NCI-H748 treated with DMSO at 0.1 percent for 48 hours (cell line): ENCODE measurements around the gene MYO18A.
"Not testable (repeated sequence)": the region's sequence is repeated elsewhere in the genome, so short reads cannot be mapped to it uniquely, and the experiment has no call there.

Experiments used
- DNase-seq: peaks from one replicate; lab custom pipeline; 2025; lab: John Stamatoyannopoulos, UW

Gene MYO18A

GRCh38 chr17:29147228-29147627 is 33.0 kb downstream of the MYO18A start:
- DNase-seq, result not testable (repeated sequence)

GRCh38 chr17:29146369-29146972 is 33.7 kb downstream of the MYO18A start:
- DNase-seq, result no peak

DNA sequence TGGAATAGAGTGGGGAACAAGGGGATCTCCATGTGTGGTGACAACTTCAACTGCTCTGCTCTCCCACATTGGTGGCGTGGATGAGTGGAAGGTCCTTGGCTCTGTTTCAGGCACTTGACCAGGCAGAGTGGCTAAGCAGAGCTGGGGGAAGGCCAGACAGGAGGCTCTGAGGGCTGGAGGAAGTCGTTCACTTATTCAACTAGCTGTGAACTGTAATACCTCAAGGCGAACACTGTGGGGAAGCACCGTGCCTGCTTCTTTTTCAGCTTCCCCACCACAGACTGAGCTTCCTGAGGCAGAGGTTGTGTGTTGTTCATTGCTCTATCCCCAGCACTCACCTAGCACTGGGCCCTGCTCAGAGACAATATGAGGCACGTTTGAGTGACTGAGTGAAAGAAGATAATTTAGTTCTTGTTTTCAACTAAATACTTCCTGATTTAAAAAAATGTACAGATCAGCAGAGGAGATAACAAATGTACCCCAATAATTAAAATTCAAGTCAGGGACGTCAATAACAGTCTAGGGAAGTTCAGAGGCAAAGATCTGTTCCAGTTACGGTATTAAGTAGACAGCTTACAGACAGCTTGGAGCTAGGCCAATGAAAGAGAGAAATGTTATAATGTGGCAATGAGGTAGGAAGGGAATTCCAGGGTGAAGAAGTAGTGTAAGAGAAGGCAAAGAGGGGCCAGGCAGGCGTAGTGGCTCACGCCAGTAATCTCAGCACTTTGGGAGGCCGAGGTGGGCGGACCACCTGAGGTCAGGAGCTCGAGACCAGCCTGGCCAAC is 34.7 kb downstream of the MYO18A start:
- peak; percentile 58 for DNase-seq

- no peak for DNase-seq
Measured at GRCh38 chr17:29143894-29144293, 36.3 kb downstream of the MYO18A start.

GRCh38 chr17:29141514-29141876 is 38.7 kb downstream of the MYO18A start:
- no peak for DNase-seq

- DNase-seq, result no peak
Measured at GRCh38 chr17:29140631-29141513, 39.3 kb downstream of the MYO18A start.

- DNase-seq, result no peak
Measured at GRCh38 chr17:29140051-29140621, 40.1 kb downstream of the MYO18A start.

DNA sequence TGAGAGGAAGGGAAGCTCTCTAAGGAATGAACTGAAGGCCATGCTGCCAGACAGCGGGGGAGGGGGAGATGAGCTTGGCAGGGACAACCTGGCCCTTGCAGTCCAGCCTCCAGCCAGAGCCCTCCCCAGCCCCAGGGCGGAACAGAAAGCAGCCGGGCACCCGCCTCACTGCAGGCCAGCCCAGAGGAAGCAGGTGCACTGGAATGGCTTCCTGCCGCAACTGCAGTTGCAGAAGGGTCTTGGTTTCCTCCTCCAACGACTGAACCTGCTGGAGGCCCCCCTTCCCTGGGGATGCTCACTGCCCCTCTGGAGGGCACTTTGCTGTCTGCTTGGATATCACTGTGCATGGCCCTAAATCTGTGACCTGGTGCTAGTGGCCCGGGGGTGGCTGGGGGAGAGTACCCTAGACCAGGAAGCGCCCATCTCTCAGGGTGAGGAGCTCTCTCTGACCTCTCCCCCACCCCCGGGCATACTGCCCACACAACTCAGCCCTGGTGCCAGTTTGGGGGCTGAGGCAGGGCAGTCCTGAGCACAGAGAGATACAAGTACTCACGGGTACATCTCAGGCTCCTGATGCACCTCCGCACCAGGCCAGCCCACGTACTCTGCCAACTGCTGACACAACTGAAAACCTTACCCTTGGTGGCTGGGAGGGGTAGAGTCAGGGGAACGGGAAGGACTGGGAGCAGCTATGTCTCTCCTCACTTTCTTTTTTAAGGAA is 41.1 kb downstream of the MYO18A start:
- no peak for DNase-seq

DNA sequence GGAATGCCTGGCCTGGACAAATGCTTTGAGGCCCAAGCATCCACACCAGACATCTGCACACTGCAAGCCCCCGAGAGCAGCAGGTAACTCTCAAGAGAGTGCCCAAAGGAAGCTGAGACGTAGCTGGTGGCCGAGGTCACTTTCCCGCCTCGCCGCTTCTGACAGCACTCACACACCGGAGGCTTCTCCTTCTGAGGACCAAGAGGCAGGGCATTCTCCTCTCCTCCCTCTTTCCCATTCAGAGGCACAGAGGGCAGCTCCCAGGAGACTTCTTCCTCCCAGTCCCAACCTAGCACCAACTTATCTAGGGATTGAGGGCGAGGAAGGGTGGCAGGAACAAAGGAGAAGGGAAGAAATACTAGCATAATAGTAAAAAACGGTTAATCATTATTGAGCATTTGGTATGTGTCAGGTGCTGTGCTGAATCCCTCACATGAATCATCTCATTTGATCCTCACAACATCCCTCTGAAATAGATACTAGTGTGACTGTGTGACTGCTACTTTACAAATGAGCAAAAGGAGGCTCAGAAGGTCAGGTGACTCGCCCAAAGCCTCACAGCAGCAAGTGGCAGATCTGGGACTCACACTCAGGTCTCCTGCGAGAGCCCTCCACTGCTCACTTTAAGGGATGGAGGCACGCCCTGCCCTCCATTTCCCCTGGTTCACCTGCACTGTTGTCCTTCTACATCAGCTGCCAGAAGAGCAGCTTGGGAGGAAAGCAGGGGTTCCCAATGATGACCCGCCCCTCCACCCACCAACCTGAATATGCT is 41.8 kb downstream of the MYO18A start:
- no peak for DNase-seq

DNA sequence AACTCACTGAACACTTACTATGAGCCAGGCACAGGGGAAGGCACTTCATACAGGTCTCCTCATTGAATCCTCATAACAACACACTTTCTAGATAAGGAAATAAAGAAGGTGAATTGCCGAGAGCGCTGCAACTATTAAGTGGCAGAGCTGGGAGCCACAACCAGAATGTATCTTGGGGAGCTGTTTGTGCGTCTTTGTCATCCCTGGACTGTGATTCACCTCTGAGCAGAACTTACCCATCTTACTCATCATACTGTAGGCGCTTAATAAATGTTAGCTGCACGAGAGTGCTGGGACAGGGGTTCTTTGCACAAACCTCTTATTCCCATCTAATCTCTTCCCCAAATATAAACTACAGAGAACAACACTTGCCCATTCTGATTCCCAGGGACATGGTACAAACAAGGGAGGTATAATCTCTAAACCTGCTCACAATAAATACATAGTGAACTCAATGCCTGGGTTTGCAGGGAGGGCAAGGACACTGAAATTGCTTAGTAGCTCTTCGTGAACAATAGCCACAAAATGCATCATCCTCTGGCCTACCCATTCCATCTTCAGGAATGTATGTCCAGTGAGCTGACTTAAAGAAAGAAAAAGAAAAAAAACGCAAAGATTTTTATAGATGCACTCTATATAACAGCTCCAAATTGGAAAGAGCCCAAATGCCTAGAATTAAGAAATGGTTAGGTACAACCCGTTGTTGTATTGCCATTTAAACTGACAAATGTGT is 43.0 kb downstream of the MYO18A start:
- DNase-seq, result no peak

GRCh38 chr17:29135464-29135863 is 44.7 kb downstream of the MYO18A start:
- no peak for DNase-seq

DNA sequence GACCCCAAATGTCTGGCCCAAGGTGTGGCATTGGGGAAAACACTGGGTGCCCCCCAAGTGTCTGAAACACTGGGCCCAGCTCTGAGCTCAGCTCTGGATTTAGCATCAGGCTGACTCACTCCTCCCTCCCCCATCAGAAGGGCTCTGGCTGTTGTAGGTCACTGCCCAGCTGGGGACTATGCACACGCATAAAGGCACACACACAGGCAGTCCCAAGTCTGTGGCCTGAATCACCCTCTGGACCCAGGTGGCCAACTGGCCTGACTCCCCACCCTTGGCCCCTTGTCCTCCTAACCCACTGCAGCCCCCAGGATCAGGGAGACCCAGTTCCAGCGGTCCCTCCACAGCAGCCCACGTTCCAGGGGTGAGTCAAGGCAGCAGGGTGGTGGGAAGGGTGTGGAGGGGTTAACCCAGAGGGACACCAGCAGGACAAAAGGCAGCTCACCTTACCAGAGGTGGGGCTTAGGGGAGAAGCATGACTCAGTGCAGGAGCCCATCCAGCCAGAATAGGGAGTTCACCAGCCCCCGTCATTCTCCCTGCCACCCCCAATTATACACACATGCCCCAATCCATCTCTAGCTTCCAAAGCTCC is 47.0 kb downstream of the MYO18A start:
- DNase-seq, result no peak

DNA sequence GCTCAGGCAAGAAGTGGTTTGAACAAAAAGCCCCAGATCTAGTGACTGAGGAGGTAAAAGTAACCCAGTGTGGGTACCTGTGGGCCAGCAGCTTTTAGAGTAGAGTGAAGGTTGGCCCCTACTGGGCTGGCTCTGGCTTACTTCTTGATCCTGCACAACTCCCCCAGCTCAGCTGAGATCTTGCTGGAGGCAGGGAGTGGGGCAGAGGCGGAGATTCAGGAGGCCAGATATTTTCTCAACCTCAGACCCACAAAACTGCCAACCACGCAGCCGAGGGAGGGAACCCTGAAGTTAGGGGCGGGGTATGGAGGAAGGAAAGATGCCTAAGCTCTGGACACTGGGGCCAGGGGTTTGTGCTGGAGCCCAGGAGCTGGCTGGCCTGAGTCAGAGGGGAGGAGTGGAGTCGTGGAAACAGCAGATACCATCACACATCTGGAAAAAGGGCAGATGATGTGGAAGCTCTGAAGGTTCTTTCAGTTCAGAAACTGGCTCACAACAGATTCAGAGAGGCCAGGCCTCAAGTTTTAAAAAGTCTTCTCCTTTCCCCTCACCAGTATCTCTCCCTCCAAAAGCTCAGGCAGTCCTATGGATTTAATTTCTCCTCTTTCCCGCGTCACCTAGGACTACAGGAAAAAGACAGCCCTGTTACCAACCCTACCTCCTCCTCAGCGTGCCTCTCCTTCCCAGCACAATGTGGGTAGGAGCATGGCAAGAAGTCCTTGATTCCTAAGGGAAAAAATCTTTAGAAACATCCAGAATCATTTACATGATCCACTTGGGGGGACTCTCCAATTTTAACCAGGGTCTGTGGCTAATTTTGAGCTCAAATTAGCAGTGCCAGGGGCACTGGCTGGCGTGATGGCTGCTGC is 48.1 kb downstream of the MYO18A start:
- no peak for DNase-seq

DNA sequence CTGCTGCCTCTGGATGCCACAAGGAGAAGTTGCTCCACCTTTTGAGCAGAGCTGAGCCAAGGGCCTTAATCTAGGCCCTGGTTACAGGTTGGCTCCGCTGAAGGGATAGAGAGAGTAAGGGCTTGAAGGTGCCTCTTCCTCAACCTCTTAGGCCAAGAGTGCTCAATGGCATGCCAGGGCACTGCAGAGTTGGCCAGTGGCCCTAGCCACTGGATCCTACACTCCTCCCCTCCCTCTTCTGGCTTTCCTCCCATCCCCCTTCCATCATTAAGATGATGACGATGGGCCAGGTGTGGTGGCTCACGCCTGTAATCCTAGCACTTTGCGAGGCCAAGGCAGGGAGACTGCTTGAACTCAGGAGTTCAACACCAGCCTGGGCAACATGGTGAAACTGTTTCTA is 50.5 kb downstream of the MYO18A start:
- no peak for DNase-seq

DNA sequence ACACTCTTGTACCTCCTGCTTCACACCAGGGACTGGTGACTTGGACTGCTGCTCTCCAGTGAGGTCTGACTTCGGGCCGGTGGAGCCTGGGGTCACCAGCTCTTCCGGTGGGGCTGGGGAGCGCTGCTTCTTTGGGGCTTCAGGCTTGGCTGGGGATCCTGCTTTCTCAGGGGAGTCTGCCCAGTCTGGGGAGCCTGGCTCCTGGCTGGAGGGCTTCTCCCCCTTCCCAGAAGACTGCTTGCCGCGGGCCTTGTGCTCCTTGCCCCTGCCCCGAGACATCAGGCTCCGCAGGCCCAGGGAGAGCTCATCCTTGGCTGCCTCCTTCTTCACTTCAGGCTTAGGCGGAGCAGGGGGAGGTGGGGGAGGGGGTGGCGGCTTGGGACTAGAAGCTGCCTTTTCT is 52.4 kb downstream of the MYO18A start:
- DNase-seq, result no peak

DNA sequence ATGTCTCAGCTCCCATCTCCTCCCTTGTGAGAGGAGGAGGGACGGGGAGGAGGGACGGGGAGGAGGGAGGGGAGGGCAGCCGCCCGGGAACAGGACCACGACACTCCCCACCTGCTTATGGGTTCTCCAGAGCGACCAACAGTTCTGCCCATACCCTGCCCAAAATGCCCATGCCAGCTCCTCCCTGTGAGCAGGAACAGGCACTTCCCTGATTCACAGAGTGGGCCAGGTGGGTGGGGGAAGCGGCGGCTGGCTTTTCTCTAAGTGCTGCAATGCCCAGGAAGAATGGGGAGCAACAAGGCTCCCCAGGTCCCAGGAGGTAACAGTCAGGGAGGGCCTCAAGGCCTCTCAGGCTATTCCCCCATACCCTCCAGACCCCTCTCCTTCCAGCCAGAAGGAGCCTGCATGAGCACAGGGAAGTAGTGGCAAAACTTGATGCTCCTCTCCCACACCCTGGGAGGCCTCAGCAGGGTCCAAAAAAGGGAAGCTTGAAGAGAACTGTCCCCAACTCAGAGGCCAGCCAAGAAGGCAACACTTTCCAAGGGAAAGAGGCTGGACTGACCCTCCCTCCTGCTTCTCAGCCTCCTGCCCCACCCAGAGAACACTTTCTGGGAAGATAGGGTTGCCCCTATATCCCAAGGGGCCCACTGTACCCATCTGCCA is 53.8 kb downstream of the MYO18A start:
- no peak for DNase-seq

DNA sequence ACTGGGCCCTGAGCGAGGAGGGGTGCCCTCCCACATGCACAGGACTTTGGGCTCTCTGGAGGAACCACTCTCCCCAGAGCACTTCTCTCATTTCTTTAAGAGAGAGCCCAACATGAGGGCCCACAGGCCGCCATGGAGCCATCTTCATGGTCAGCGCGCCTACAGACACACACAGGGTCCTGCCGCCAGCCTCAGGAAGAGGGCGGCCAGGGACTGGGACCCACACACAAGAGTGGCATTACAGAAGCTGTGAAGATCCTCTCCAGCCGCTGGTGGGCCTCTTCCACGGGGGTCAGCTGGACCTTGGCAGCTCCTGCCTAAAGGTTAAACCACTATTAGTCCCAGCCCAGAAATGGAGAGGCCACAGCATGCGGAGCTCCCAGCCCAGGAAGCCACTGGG is 54.5 kb downstream of the MYO18A start:
- no peak for DNase-seq

DNA sequence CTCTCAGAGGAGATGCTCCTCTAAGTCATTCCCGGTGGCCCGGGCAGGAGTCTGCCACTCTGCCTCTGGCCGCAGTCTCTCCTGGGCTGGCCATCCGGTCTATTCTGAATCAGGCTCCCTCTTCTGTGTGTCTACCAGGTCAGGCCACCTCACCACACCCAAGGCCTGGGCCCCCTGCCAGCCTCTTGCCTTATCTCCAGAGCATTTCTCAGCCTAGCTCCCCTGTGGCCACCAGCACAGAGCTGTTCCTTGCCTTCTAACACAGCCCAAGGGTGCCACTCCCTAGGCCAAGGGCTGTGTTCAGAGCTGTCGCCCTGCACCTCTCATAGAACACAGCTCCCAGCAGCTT is 55.3 kb downstream of the MYO18A start:
- DNase-seq, result no peak
